Skeletal muscle cell (primary cell): Measurements from ENCODE around the gene TRIM67.

Experiments
- DNase-seq: peaks from one replicate; pipeline ENCODE4 v3.0.0-alpha.2; 2010; ENCODE audit warnings: low read depth
- H3K4me3 ChIP-seq: 2 replicates; pipeline ENCODE4 v1.5.1; 2011; ENCODE audit warnings: low read depth, mild to moderate bottlenecking, control low read depth, low read length, moderate library complexity

The TRIM67 gene

DNA sequence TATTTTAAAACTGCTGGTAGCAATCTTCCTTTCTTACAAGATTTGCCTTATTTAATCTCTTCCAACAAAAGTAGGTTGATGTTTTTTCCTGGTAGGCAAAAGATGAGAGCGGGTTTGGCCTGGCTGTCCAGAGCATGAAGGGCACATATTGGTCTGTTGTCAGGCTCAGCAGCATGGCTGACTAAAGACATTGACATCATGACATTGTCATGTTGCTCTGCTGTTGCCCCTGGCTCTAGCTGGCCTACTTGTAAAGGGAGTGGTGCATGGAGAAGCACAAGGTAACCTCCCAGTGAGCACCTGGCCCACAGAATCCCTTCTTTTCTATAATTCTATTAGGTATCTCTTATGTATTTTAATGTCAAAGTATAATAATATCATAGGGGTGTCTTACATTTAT is 102.8 kb downstream of the TRIM67 start:
- no peak overlapping the region for H3K4me3 ChIP-seq
- no peak for DNase-seq

DNA sequence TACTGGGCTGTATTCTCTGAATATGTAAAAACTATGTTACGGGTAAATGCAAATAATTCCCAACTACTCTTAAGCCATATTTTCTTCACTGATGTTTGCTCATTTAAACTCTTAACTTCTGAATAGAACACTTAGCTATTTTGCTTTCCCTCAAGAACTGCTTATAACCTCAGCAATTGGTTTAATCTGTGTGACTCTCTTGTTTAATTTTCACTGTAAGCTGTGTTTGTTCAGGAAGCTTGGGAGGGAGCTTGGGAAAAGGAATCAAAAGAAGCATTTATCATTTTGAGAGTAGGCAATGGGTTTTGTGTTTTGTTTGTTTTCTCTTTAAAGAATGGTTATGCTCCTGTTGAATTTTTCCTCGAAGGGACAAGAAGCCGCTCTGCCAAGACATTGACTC is 103.5 kb downstream of the TRIM67 start:
- no peak for DNase-seq
- no peak overlapping the region for H3K4me3 ChIP-seq

DNA sequence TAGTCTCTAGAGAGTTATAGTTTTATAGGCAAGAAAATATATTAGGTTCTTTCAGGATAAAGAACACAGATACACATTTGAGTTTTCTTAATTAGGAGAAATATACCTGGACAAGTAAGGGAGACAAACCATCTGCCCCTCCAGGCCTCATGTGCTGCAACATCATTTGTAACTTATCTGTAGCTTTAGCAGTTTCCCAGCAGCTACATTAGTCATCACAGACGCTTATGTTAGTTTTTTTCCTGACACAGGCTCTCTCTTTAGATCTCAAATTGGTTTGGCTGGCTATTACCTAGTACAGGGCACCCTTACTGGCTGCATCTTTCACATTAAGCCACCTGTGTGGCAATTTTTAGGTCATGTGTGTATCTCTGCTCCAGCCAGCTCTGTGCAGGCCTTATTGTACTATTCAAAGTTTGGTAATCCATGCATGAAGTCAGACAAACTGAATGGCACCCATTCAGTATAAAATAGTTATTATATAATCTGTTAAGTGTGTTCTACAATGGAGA is 105.0 kb downstream of the TRIM67 start:
- no peak for DNase-seq
- no peak overlapping the region for H3K4me3 ChIP-seq
